SK-N-SH (cell line): ENCODE results near the gene MRTFB. TPM values are rescaled to one million over a fixed set of nuclear protein-coding genes. Genes with fewer than 3 reads are reported as not detected.

ENCODE experiments used
- CTCF ChIA-PET: fragments of 300-600, 350-600 bp; formaldehyde crosslinking; extraction: SDS; loops from one replicate; lab custom pipeline; 2021; lab: Yijun Ruan, JAX
- POLR2A ChIA-PET: fragments of 350-600 bp; sonication (Branson Sonifier 250); formaldehyde crosslinking; extraction: SDS; loops from one replicate; lab custom pipeline; 2020; ENCODE audit warnings: antibody characterized with exemption, inconsistent platforms; lab: Yijun Ruan, JAX
- DNase-seq: peaks from one replicate; pipeline ENCODE4 v3.0.0; 2012
- H2AFZ ChIP-seq: fragments of 200-600 bp; sonication (generic); 2 replicates; pipeline ENCODE4 v1.8.1; 2016; ENCODE audit warnings: antibody characterized with exemption, mild to moderate bottlenecking, low read depth
- H3F3A ChIP-seq: fragments of 200-600 bp; sonication (generic); replicated peaks from 2 replicates; pipeline ENCODE3; 2016; ENCODE audit warnings: antibody characterized with exemption, mild to moderate bottlenecking; ENCODE audit not compliant: insufficient read depth
- H3K27ac ChIP-seq, 2 experiments: fragments of 200-500 bp in 1 of 2; fragments of 200-600 bp in 1 of 2; sonication (Bioruptor generic) in 1 of 2; sonication (generic), shearing (Covaris generic) in 1 of 2; 2 replicates each; pipeline versions ENCODE4 v1.5.1 to v1.6.1; 2014 to 2016; ENCODE audit warnings: low read depth in 2 of 2, inconsistent platforms in 1 of 2, low read length in 1 of 2, mild to moderate bottlenecking in 1 of 2, mixed read lengths in 1 of 2
- H3K27me3 ChIP-seq: fragments of 200-600 bp; sonication (generic), shearing (Covaris generic); 2 replicates; pipeline ENCODE4 v1.6.1; 2016; ENCODE audit warnings: mixed run types; ENCODE audit not compliant: insufficient read depth
- H3K36me3 ChIP-seq, 2 experiments: fragments of 200-500 bp in 1 of 2; fragments of 200-600 bp in 1 of 2; sonication (Bioruptor generic) in 1 of 2; sonication (generic) in 1 of 2; replicated peaks in 1 of 2; 2 replicates each; pipeline versions ENCODE3 to v1.5.1; 2014 to 2016; ENCODE audit warnings: low read length in 1 of 2, mild to moderate bottlenecking in 1 of 2; ENCODE audit not compliant: insufficient read depth in 2 of 2, control insufficient read depth in 1 of 2
- H3K4me1 ChIP-seq, 2 experiments: fragments of 200-500 bp in 1 of 2; fragments of 200-600 bp in 1 of 2; sonication (Bioruptor generic) in 1 of 2; sonication (generic), shearing (Covaris generic) in 1 of 2; 2 replicates each; pipeline versions ENCODE4 v1.5.1 to v1.6.1; 2014 to 2016; ENCODE audit warnings: low read depth in 1 of 2, low read length in 1 of 2, mixed run types in 1 of 2; ENCODE audit not compliant: insufficient read depth in 2 of 2, control insufficient read depth in 1 of 2
- H3K4me2 ChIP-seq: fragments of 200-600 bp; sonication (generic), shearing (Covaris generic); 2 replicates; pipeline ENCODE4 v1.6.1; 2017; ENCODE audit warnings: mixed run types
- H3K4me3 ChIP-seq, 2 experiments: fragments of 200-500 bp in 1 of 2; fragments of 200-600 bp in 1 of 2; sonication (Bioruptor generic) in 1 of 2; sonication (generic), shearing (Covaris generic) in 1 of 2; 2 replicates each; pipeline versions ENCODE4 v1.5.1 to v1.8.1; 2014 to 2016; ENCODE audit warnings: low read depth in 2 of 2, inconsistent platforms in 1 of 2, low read length in 1 of 2, mild to moderate bottlenecking in 1 of 2, mixed read lengths in 1 of 2, moderate library complexity in 1 of 2
- H3K79me2 ChIP-seq: fragments of 200-600 bp; sonication (generic); 2 replicates; pipeline ENCODE4 v1.8.1; 2017; ENCODE audit warnings: mild to moderate bottlenecking; ENCODE audit not compliant: insufficient read depth
- H3K9ac ChIP-seq: fragments of 200-600 bp; sonication (generic); 2 replicates; pipeline ENCODE4 v1.6.1; 2017; ENCODE audit warnings: mixed run types
- H3K9me2 ChIP-seq: fragments of 200-600 bp; sonication (generic); 2 replicates; pipeline ENCODE4 v1.6.1; 2017; ENCODE audit warnings: mixed run types
- H3K9me3 ChIP-seq: fragments of 200-600 bp; sonication (generic); 2 replicates; pipeline ENCODE4 v1.6.1; 2017; ENCODE audit warnings: mixed run types, mild to moderate bottlenecking, moderate library complexity
- H4K20me1 ChIP-seq: fragments of 200-600 bp; sonication (generic); 2 replicates; pipeline ENCODE4 v1.6.1; 2017; ENCODE audit warnings: mild to moderate bottlenecking, mixed run types; ENCODE audit not compliant: insufficient read depth
- CHD2 ChIP-seq: fragments of 150-350 bp; IDR thresholded peaks from 2 replicates; pipeline ENCODE4 v1.6.1; 2018; ENCODE audit warnings: low read length; ENCODE audit not compliant: partially characterized antibody
- FOSL2 ChIP-seq: IDR thresholded peaks from 2 replicates; pipeline ENCODE4 v1.4.0; 2012; ENCODE audit warnings: low read depth, mild to moderate bottlenecking, moderate library complexity, borderline replicate concordance
- FOXM1 ChIP-seq: IDR thresholded peaks from 2 replicates; pipeline ENCODE4 v1.4.0; 2012; ENCODE audit warnings: low read depth, mild to moderate bottlenecking
- GATA2 ChIP-seq: sonication (generic); formaldehyde crosslinking; IDR thresholded peaks from 2 replicates; pipeline ENCODE4 v1.5.0; 2020; ENCODE audit warnings: mild to moderate bottlenecking, missing genetic modification reagents
- MXI1 ChIP-seq: IDR thresholded peaks from 2 replicates; pipeline ENCODE4 v1.6.1; 2012; ENCODE audit warnings: mild to moderate bottlenecking, low read depth, low read length, improper control_type of control experiment
- NRF1 ChIP-seq: IDR thresholded peaks from 2 replicates; pipeline ENCODE4 v1.6.1; 2012; ENCODE audit warnings: low read depth, mild to moderate bottlenecking, low read length
- POLR2AphosphoS5 ChIP-seq: IDR thresholded peaks from 2 replicates; pipeline ENCODE4 v1.6.1; 2012; ENCODE audit warnings: low read depth, low read length
- SIN3A ChIP-seq: IDR thresholded peaks from 2 replicates; pipeline ENCODE4 v1.6.1; 2012; ENCODE audit warnings: low read depth, mild to moderate bottlenecking, low read length, moderate library complexity, borderline replicate concordance
- SMC3 ChIP-seq: IDR thresholded peaks from 2 replicates; pipeline ENCODE4 v1.6.1; 2012; ENCODE audit warnings: low read depth, low read length, improper control_type of control experiment
- TAF1 ChIP-seq: IDR thresholded peaks from 2 replicates; pipeline ENCODE4 v1.6.1; 2012; ENCODE audit warnings: low read depth, mild to moderate bottlenecking, low read length, moderate library complexity, borderline replicate concordance
- WGBS: methylation state at CpG from one replicate; pipeline ENCODE4 v1.1.6; 2017; ENCODE audit warnings: low lambda C conversion rate; 5-methylcytosine and 5-hydroxymethylcytosine counted together
- polyA plus RNA-seq, 3 experiments: library from polyadenylated mRNA; depleted of rRNA; stranded (reverse); fragments of >200 nt; gene quantifications; 2 replicates each; pipeline ENCODE4 v1.2.3, GENCODE V29; 2012
- TF ChIP-seq, protein P1 (sequence below): fragments of 200-600 bp; sonication (generic); IDR thresholded peaks from 2 replicates; pipeline ENCODE4 v1.6.1; 2017; ENCODE audit warnings: antibody characterized with exemption, mild to moderate bottlenecking, moderate library complexity
- TF ChIP-seq, protein P2 (sequence below): IDR thresholded peaks from 2 replicates; pipeline ENCODE4 v1.4.0; 2012; ENCODE audit warnings: low read depth

MRTFB gene
- polyA plus RNA-seq, 1 of the 3 experiments (the other 2 are of a cell fraction): 3.3 TPM

DNA sequence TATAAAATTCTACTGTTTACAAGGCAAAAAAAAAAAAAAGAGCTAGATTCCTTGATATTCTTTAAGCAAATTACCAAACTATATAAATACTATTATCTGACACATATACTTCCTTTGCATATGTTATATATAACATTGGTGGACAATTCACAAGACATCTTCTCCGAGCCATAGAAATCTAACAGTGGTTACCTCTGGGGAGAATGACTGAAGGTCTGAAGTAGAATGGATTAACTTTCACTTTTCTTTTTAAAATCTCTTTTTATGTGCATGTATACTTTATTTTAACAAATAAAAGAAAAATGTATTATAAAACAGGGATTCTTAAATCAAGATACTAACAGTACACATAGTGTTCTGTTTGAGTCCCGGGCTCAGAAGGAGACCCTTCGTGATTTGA is 131.0 kb downstream of the MRTFB start:
- Histone ChIP-seq H3K27me3 (no peaks in the 10 kb centered on the region), H3K9me3 (no peaks in the 10 kb centered on the region), H4K20me1 (no peaks in the 10 kb centered on the region), H3K9me2 (no peaks in the 10 kb centered on the region), H3K4me2 (no peak overlapping the region), H3F3A (peaks cover 3% of the 10 kb centered on the region), H3K4me3 (no peak overlapping the region), H3K9ac (no peak overlapping the region), H2AFZ (no peak overlapping the region)
- POLR2A ChIA-PET: no interaction called here
- TF ChIP-seq NRF1 (no peak), TAF1 (no peak), POLR2AphosphoS5 (no peak)
- TF ChIP-seq, all 33 proteins: peak for 0
- DNase-seq: no peak
- no peaks in the 10 kb centered on the region for H3K36me3 ChIP-seq
- H3K79me2 ChIP-seq: no peaks in the 10 kb centered on the region
- H3K27ac ChIP-seq: peak overlapping the region in 1 of 2 experiments; percentile 43; a peak in 1 of 4 replicates
- WGBS: 96% methylated on average over 3 of the region's 3 CpGs
- CTCF ChIA-PET: interaction anchor here (1.1 kb wide), 1 partner anchor 15 kb away, joined by 6 read pairs; no protein-coding TSS in a partner anchor
- peaks cover 0 to 8% of the 10 kb centered on the region in 2 experiments; a peak in 3 of 4 replicates for H3K4me1 ChIP-seq

DNA sequence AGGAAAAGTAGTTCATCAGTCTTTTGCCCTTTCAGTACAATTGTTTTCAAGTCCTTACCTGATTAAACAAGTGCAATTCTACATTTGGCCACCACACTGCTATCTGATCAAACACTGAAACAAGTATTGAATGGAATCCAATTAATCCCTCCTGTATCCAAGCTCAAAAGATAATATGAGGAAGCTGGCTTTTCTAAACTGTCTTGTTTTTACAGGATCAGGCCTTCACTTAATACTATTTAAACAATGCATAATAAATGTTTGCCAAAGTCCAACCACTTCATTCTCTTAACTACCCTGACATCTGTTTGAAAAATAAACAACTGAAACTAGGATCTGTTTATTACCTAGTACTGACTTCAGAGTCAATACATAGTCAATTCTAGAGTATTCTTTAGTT is 131.6 kb downstream of the MRTFB start:
- ChIA-PET CTCF (interaction anchor here (0.7 to 1.8 kb wide), 6 partner anchors 12 to 279 kb away, joined by 3 to 7 read pairs (median 4); no protein-coding TSS in a partner anchor), POLR2A (no interaction called here)
- TF ChIP-seq, protein P1, sequence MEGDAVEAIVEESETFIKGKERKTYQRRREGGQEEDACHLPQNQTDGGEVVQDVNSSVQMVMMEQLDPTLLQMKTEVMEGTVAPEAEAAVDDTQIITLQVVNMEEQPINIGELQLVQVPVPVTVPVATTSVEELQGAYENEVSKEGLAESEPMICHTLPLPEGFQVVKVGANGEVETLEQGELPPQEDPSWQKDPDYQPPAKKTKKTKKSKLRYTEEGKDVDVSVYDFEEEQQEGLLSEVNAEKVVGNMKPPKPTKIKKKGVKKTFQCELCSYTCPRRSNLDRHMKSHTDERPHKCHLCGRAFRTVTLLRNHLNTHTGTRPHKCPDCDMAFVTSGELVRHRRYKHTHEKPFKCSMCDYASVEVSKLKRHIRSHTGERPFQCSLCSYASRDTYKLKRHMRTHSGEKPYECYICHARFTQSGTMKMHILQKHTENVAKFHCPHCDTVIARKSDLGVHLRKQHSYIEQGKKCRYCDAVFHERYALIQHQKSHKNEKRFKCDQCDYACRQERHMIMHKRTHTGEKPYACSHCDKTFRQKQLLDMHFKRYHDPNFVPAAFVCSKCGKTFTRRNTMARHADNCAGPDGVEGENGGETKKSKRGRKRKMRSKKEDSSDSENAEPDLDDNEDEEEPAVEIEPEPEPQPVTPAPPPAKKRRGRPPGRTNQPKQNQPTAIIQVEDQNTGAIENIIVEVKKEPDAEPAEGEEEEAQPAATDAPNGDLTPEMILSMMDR: peak; percentile 44; the same call in 1 of the 2 replicates
- TF ChIP-seq MXI1: no peak
- peak; percentile 50 for TF ChIP-seq GATA2 (CRISPR knock-in tag)
- H3K4me3 ChIP-seq: no peak overlapping the region
- H3K9ac ChIP-seq: no peak overlapping the region
- H3K36me3 ChIP-seq: no peaks in the 10 kb centered on the region
- H3K27ac ChIP-seq: peak overlapping the region in 1 of 2 experiments; percentile 64; a peak in 2 of 4 replicates
- H3F3A ChIP-seq: peaks cover 3% of the 10 kb centered on the region
- no peak overlapping the region for H2AFZ ChIP-seq
- no peaks in the 10 kb centered on the region for H3K79me2 ChIP-seq
- no peaks in the 10 kb centered on the region for H3K9me2 ChIP-seq
- peaks cover 0 to 8% of the 10 kb centered on the region in 2 experiments; a peak in 3 of 4 replicates for H3K4me1 ChIP-seq
- peak; percentile 51 for DNase-seq
- H3K4me2 ChIP-seq: no peak overlapping the region
- H3K9me3 ChIP-seq: no peaks in the 10 kb centered on the region
- no peaks in the 10 kb centered on the region for H4K20me1 ChIP-seq
- H3K27me3 ChIP-seq: no peaks in the 10 kb centered on the region

DNA sequence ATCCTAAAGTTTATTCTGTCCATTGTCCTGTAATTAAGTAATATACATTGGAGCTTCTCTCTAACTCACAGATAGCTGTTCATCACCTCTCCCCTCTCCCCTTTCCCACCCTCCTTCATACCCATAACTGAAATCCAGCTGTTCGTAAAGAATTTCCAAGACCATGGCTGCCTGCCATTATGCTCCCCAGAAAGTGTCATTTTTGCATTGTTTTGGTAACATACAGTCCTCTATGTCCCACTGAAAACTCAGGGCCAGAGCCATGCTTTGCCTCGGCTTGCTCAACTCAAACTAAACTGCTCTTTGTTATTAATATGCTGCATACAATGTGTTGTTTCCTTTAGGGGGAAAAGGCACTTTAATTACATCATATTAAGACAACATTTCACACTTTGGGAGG is 132.0 kb downstream of the MRTFB start:
- H3F3A ChIP-seq: peaks cover 3% of the 10 kb centered on the region
- WGBS: 98% methylated on average over 2 of the region's 2 CpGs
- no peaks in the 10 kb centered on the region for H3K9me3 ChIP-seq
- no peak overlapping the region for H3K4me3 ChIP-seq
- no peak overlapping the region for H3K9ac ChIP-seq
- no peaks in the 10 kb centered on the region for H3K79me2 ChIP-seq
- H3K27me3 ChIP-seq: no peaks in the 10 kb centered on the region
- ChIA-PET POLR2A (no interaction called here), CTCF (interaction anchor here (0.7 to 1.8 kb wide), 6 partner anchors 12 to 279 kb away, joined by 3 to 7 read pairs (median 4); no protein-coding TSS in a partner anchor)
- H3K36me3 ChIP-seq: no peaks in the 10 kb centered on the region
- DNase-seq: no peak
- H2AFZ ChIP-seq: no peak overlapping the region
- TF ChIP-seq FOXM1 (no peak), SIN3A (no peak), CHD2 (no peak), SMC3 (no peak), FOSL2 (no peak), POLR2AphosphoS5 (no peak), GATA2 (CRISPR knock-in tag) (no peak), TAF1 (no peak)
- TF ChIP-seq, protein P2, sequence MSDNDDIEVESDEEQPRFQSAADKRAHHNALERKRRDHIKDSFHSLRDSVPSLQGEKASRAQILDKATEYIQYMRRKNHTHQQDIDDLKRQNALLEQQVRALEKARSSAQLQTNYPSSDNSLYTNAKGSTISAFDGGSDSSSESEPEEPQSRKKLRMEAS: no peak
- H3K9me2 ChIP-seq: no peaks in the 10 kb centered on the region
- H4K20me1 ChIP-seq: no peaks in the 10 kb centered on the region
- H3K4me2 ChIP-seq: no peak overlapping the region
- peaks cover 0 to 8% of the 10 kb centered on the region in 2 experiments; a peak in 3 of 4 replicates for H3K4me1 ChIP-seq
- peak overlapping the region in 1 of 2 experiments; percentile 64; a peak in 2 of 4 replicates for H3K27ac ChIP-seq
